H1 (cell line): ENCODE data around the gene RUFY1.

Experiments
- BRCA1 ChIP-seq: IDR thresholded peaks from 2 replicates; pipeline ENCODE4 v1.6.1; 2012; ENCODE audit warnings: low read depth, low read length, improper control_type of control experiment
- CREB1 ChIP-seq: IDR thresholded peaks from 2 replicates; pipeline ENCODE4 v1.6.1; 2012; ENCODE audit warnings: inconsistent platforms
- POLR2A ChIP-seq, 2 experiments: IDR thresholded peaks; 1 replicate in 1 of 2; 2 replicates in 1 of 2; pipeline ENCODE4 v1.6.1; 2011; ENCODE audit warnings: low read depth in 2 of 2, low read length in 2 of 2, mild to moderate bottlenecking in 2 of 2; ENCODE audit errors: control extremely low read depth in 1 of 2
- POLR2AphosphoS5 ChIP-seq: IDR thresholded peaks from 2 replicates; pipeline ENCODE4 v1.6.1; 2011; ENCODE audit warnings: low read depth, low read length
- SIRT6 ChIP-seq: IDR thresholded peaks from one replicate; pipeline ENCODE4 v1.7.1; 2012; ENCODE audit warnings: low read length, inconsistent platforms
- TAF1 ChIP-seq: IDR thresholded peaks from 2 replicates; pipeline ENCODE4 v1.6.1; 2011; ENCODE audit warnings: mild to moderate bottlenecking, low read depth, low read length
- ZNF274 ChIP-seq: IDR thresholded peaks from 2 replicates; pipeline ENCODE4 v1.7.0; 2012; ENCODE audit warnings: low read length, borderline replicate concordance; ENCODE audit errors: extremely low read depth
- TF ChIP-seq, protein P1 (sequence below), 3 experiments: IDR thresholded peaks; 1 replicate in 2 of 3; 2 replicates in 1 of 3; pipeline versions ENCODE4 v1.5.1 to v1.6.1; 2011; ENCODE audit warnings: low read length in 3 of 3, mild to moderate bottlenecking in 3 of 3, inconsistent platforms in 2 of 3, low read depth in 1 of 3, moderate library complexity in 1 of 3; ENCODE audit not compliant: insufficient read depth in 1 of 3; ENCODE audit errors: control extremely low read depth in 1 of 3

DNA sequence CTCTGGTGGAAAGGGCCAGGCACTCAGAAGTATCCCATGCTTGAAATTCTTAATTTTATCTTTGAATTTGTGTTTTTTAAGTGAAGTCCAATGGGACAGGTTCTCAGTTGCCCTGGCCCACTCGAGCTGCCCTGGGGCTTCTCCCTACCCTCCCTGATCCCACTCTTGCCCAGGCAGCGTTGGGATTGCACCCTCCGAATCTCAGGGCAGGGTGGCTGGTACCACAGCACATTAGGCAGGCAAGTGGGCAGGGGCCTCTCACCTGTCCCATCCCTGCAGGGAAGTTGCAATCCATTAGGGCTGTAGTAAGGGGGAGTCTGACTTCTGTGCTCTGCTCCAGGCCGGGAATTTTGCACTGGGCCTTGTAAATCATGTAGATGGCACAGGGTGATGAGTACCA lies 2.7 kb downstream of the RUFY1 start:
- TF ChIP-seq ZNF274, result no peak
- TF ChIP-seq CREB1, result no peak
- TF ChIP-seq, protein P1, sequence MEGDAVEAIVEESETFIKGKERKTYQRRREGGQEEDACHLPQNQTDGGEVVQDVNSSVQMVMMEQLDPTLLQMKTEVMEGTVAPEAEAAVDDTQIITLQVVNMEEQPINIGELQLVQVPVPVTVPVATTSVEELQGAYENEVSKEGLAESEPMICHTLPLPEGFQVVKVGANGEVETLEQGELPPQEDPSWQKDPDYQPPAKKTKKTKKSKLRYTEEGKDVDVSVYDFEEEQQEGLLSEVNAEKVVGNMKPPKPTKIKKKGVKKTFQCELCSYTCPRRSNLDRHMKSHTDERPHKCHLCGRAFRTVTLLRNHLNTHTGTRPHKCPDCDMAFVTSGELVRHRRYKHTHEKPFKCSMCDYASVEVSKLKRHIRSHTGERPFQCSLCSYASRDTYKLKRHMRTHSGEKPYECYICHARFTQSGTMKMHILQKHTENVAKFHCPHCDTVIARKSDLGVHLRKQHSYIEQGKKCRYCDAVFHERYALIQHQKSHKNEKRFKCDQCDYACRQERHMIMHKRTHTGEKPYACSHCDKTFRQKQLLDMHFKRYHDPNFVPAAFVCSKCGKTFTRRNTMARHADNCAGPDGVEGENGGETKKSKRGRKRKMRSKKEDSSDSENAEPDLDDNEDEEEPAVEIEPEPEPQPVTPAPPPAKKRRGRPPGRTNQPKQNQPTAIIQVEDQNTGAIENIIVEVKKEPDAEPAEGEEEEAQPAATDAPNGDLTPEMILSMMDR (IDR thresholded peaks at IDR 0.05; ENCODE audit: control extremely low read depth in 1 of 3, insufficient read depth in 1 of 3, low read depth in 1 of 3, low read length in 3 of 3), result no peak
- TF ChIP-seq BRCA1, result no peak
- no peak for TF ChIP-seq SIRT6
- TF ChIP-seq POLR2AphosphoS5, result no peak
- no peak for TF ChIP-seq POLR2A (IDR thresholded peaks at IDR 0.05; ENCODE audit: control extremely low read depth in 1 of 2, low read depth in 2 of 2, low read length in 2 of 2)
- TF ChIP-seq TAF1, result no peak
